B cell (primary cell): ENCODE results near the gene DENND2A. TPM values are rescaled to one million over a fixed set of nuclear protein-coding genes. Genes with fewer than 3 reads are reported as not detected.

Experiments
- ATAC-seq: fragments of 200-7000 bp; cut with Tn5 transposase; one replicate; pipeline ENCODE4 v1.10.0; 2021; ENCODE audit warnings: low read depth, mild to moderate bottlenecking, moderate number of reproducible peaks, moderate library complexity
- CTCF ChIA-PET: fragments of 350-600 bp; sonication (Branson Sonifier 250); formaldehyde crosslinking; loops from one replicate; lab custom pipeline; 2021; ENCODE audit warnings: antibody characterized with exemption, inconsistent platforms; lab: Charles Lee
- POLR2A ChIA-PET: fragments of 350-600 bp; sonication (Branson Sonifier 250); formaldehyde crosslinking; loops from one replicate; lab custom pipeline; 2021; ENCODE audit warnings: antibody characterized with exemption; lab: Charles Lee
- DNase-seq: peaks from one replicate; pipeline ENCODE4 v3.0.0; 2013
- H2AFZ ChIP-seq: 2 replicates; pipeline ENCODE4 v1.6.1; 2012; ENCODE audit warnings: mild to moderate bottlenecking, low read depth, low read length; ENCODE audit not compliant: insufficient read depth, poor library complexity, severe bottlenecking
- H3K27ac ChIP-seq, 2 donors: 1 replicate in 1 of 2; 2 replicates in 1 of 2; pipeline ENCODE4 v1.5.1; 2012 to 2013; ENCODE audit warnings: low read length in 2 of 2, mild to moderate bottlenecking in 2 of 2, moderate library complexity in 1 of 2
- H3K27me3 ChIP-seq, 4 experiments: fragments of 200-600 bp in 1 of 4; sonication (generic) in 1 of 4; replicated peaks in 1 of 4; 1 replicate in 2 of 4; 2 replicates in 2 of 4; pipeline versions ENCODE4 v1.6.1 to v1.7.0; 2013 to 2016; ENCODE audit warnings: low read length in 3 of 4, mild to moderate bottlenecking in 2 of 4, mixed read lengths in 1 of 4, moderate library complexity in 1 of 4; ENCODE audit not compliant: insufficient read depth in 4 of 4, control insufficient read depth in 3 of 4; ENCODE audit errors: control extremely low read depth in 1 of 4
- H3K36me3 ChIP-seq, 2 experiments: replicated peaks in 1 of 2; 1 replicate in 1 of 2; 2 replicates in 1 of 2; pipeline versions ENCODE4 v1.6.1 to v1.7.1; 2013; ENCODE audit warnings: low read length in 1 of 2; ENCODE audit not compliant: insufficient read depth in 2 of 2, control insufficient read depth in 1 of 2; ENCODE audit errors: control extremely low read depth in 1 of 2, extremely low read depth in 1 of 2
- H3K4me1 ChIP-seq, 2 donors: fragments of 200-600 bp in 1 of 2; sonication (generic) in 1 of 2; 1 replicate in 1 of 2; 2 replicates in 1 of 2; pipeline versions ENCODE4 v1.5.1 to v1.6.1; 2013 to 2017; ENCODE audit warnings: low read length in 2 of 2; ENCODE audit not compliant: control insufficient read depth in 2 of 2, insufficient read depth in 2 of 2
- H3K4me2 ChIP-seq: replicated peaks from 2 replicates; pipeline ENCODE3; 2012; ENCODE audit warnings: mild to moderate bottlenecking, low read depth, low read length; ENCODE audit not compliant: poor library complexity, severe bottlenecking
- H3K4me3 ChIP-seq, 5 experiments: fragments of 200-600 bp in 1 of 5; sonication (generic) in 1 of 5; 1 replicate in 3 of 5; 2 replicates in 2 of 5; pipeline versions ENCODE4 v1.5.1 to v1.7.0; 2011 to 2016; ENCODE audit warnings: low read length in 4 of 5, mild to moderate bottlenecking in 4 of 5, low read depth in 2 of 5, control low read depth in 1 of 5, moderate library complexity in 1 of 5; ENCODE audit not compliant: insufficient read depth in 1 of 5; ENCODE audit errors: control extremely low read depth in 1 of 5, extremely low read depth in 1 of 5
- H3K79me2 ChIP-seq: fragments of 200-600 bp; sonication (generic); one replicate; pipeline ENCODE4 v1.6.0; 2016; ENCODE audit warnings: low read length; ENCODE audit not compliant: control insufficient read depth, insufficient read depth
- H3K9ac ChIP-seq: fragments of 200-600 bp; sonication (generic); 2 replicates; pipeline ENCODE4 v1.6.1; 2017; ENCODE audit warnings: mild to moderate bottlenecking, low read length, moderate library complexity
- H3K9me3 ChIP-seq, 3 donors: one replicate each; pipeline versions ENCODE4 v1.6.1 to v1.7.1; 2013; ENCODE audit warnings: low read length in 2 of 3; ENCODE audit not compliant: control insufficient read depth in 2 of 3, insufficient read depth in 1 of 3; ENCODE audit errors: control extremely low read depth in 1 of 3
- H4K20me1 ChIP-seq: 2 replicates; pipeline ENCODE4 v1.6.0; 2012; ENCODE audit warnings: mild to moderate bottlenecking, low read length; ENCODE audit not compliant: insufficient read depth, control insufficient read depth, poor library complexity, severe bottlenecking
- H3K27ac Mint-ChIP-seq: one replicate; pipeline ENCODE4 v1.8.0; 2021; ENCODE audit warnings: mixed read lengths
- H3K27me3 Mint-ChIP-seq: one replicate; pipeline ENCODE4 v1.8.0; 2021; ENCODE audit warnings: mixed read lengths
- H3K4me1 Mint-ChIP-seq: one replicate; pipeline ENCODE4 v1.8.0; 2021; ENCODE audit warnings: mixed read lengths
- H3K4me3 Mint-ChIP-seq: one replicate; pipeline ENCODE4 v1.8.0; 2021; ENCODE audit warnings: mixed read lengths
- H3K9me3 Mint-ChIP-seq: one replicate; pipeline ENCODE4 v1.8.0; 2022; ENCODE audit warnings: mixed read lengths; ENCODE audit not compliant: insufficient read depth
- CTCF ChIP-seq: fragments of 200-600 bp; IDR thresholded peaks from one replicate; pipeline ENCODE4 v1.8.0; 2022; ENCODE audit warnings: antibody characterized with exemption, mild to moderate bottlenecking
- EZH2 ChIP-seq: IDR thresholded peaks from 2 replicates; pipeline ENCODE4 v1.6.1; 2012; ENCODE audit warnings: borderline replicate concordance, low read depth, mild to moderate bottlenecking, moderate library complexity, low read length; ENCODE audit not compliant: insufficient read depth, poor library complexity, severe bottlenecking
- WGBS: methylation state at CpG from one replicate; pipeline ENCODE4 v1.1.5; 2013; ENCODE audit warnings: missing lambda C conversion rate; ENCODE audit not compliant: insufficient coverage; 5-methylcytosine and 5-hydroxymethylcytosine counted together
- intact Hi-C: fragments of 100-400 bp; cut with micrococcal nuclease; formaldehyde crosslinking; loops from one replicate; pipeline ENCODE4 v1.10.0; 2022
- polyA plus RNA-seq: library from polyadenylated mRNA; depleted of rRNA; stranded (reverse); fragments of >200 nt; gene quantifications from 2 replicates; pipeline ENCODE4 v1.2.3, GENCODE V29; 2012
- total RNA-seq, 2 donors: library from RNA; stranded (reverse); fragments of 120-200 nt in 1 of 2; gene quantifications; 1 replicate in 1 of 2; 2 replicates in 1 of 2; pipeline versions ENCODE4 v1.2.3 to v1.2.4, GENCODE V29; 2013 to 2022

DENND2A gene
- total and polyA plus RNA-seq, 2 donors (not counting 1 experiment from before 2014, with no cell fraction given), result 0.31 TPM; not detected in 1

DNA sequence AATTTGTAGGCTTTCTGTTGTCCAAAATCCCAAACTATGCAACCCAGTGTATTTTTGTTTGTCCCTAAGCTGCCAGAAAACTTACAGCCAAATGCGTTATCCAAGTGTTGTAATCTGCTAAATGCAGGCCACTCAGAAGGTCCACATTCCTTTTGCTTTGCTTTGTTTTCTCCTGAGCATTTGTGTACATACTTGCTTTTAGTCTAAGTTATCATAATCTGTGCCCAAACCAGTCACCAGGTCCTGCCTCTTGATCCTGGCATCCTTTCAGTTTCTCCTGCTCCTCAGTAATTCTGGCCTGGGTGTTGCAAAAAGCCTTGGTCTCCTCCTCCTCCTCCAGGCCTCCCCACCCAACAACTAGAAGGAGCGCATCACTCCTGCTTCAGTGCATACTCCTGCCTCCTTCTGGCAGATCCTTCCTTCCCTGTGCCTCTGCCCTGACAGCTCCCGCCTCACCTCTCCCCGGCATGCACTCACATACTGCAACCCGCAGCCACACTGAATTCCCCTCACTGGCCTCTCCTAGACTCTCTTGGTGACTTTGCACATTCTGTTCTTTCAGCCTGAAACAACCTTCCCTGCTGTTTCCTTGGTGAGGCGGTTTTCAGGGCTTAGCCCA lies 2.3 kb downstream of the DENND2A start:
- POLR2A ChIA-PET, result no interaction called here
- DNase-seq (no peak), ATAC-seq (no peak)
- CTCF ChIA-PET, result interaction anchor here (0.6 kb wide), 1 partner anchor 707 kb away, joined by 3 read pairs; no protein-coding TSS in a partner anchor
- Histone ChIP-seq H3K79me2 (no peaks in the 10 kb centered on the region), H3K4me3 (no peak overlapping the region), H3K9ac (no peak overlapping the region), H2AFZ (no peak overlapping the region), H3K36me3 (no peaks in the 10 kb centered on the region), H3K4me2 (no peak overlapping the region), H3K4me1 (peaks cover 28 to 29% of the 10 kb centered on the region in 2 donors), H3K27ac (no peak overlapping the region), H3K9me3 (peaks cover 0 to 25% (median 0%) of the 10 kb centered on the region in 3 donors), H4K20me1 (no peaks in the 10 kb centered on the region), H3K27me3 (peaks cover 0 to 67% (median 31%) of the 10 kb centered on the region in 4 experiments)
- no peak for TF ChIP-seq EZH2
- TF ChIP-seq CTCF, result no peak
- intact Hi-C loops, result no loop called here
- Mint-ChIP-seq H3K9me3 (no peaks in the 10 kb centered on the region), H3K27me3 (peaks cover 45% of the 10 kb centered on the region), H3K4me1 (peaks cover 26% of the 10 kb centered on the region), H3K27ac (no peak overlapping the region), H3K4me3 (no peak overlapping the region)
- 92% methylated on average over 6 of the region's 6 CpGs for WGBS

- Histone ChIP-seq H3K27me3 (peaks cover 0 to 65% (median 29%) of the 10 kb centered on the region in 4 experiments), H3K9me3 (peaks cover 0 to 19% (median 0%) of the 10 kb centered on the region in 3 donors), H3K4me1 (peaks cover 27% of the 10 kb centered on the region in 2 donors), H3K79me2 (no peaks in the 10 kb centered on the region), H3K27ac (no peak overlapping the region), H2AFZ (no peak overlapping the region), H4K20me1 (no peaks in the 10 kb centered on the region), H3K9ac (no peak overlapping the region), H3K36me3 (no peaks in the 10 kb centered on the region), H3K4me3 (no peak overlapping the region), H3K4me2 (no peak overlapping the region)
- no peak for TF ChIP-seq EZH2
- no peak for TF ChIP-seq CTCF
- H3K9me3 Mint-ChIP-seq, result no peaks in the 10 kb centered on the region
- H3K27me3 Mint-ChIP-seq, result peaks cover 44% of the 10 kb centered on the region
- WGBS, result 65% methylated on average over 2 of the region's 3 CpGs
- intact Hi-C loops, result no loop called here
- no peak overlapping the region for H3K27ac Mint-ChIP-seq
- no peak overlapping the region for H3K4me3 Mint-ChIP-seq
- peaks cover 25% of the 10 kb centered on the region for H3K4me1 Mint-ChIP-seq
- no peak for ATAC-seq
- no peak for DNase-seq
- CTCF ChIA-PET, result no interaction called here
- POLR2A ChIA-PET, result no interaction called here
Measured at GRCh38 chr7:140637400-140637799, 3.2 kb downstream of the DENND2A start.
